Smooth muscle cell (in vitro differentiated cells): Measurements from ENCODE around the gene TUT1. TPM values are rescaled to one million over a fixed set of nuclear protein-coding genes. Genes with fewer than 3 reads are reported as not detected.

Experiments
- DNase-seq: peaks from one replicate; lab custom pipeline; 2025; ENCODE audit not compliant: unreplicated experiment; lab: John Stamatoyannopoulos, UW
- H2AFZ ChIP-seq: fragments of 200-600 bp; sonication (generic); 2 replicates; pipeline ENCODE4 v1.6.0; 2016; ENCODE audit warnings: antibody characterized with exemption, low read depth, mild to moderate bottlenecking
- H3F3A ChIP-seq: fragments of 200-600 bp; sonication (generic); 2 replicates; pipeline ENCODE4 v1.6.0; 2017; ENCODE audit warnings: antibody characterized with exemption, low read depth
- H3K27ac ChIP-seq: fragments of 200-600 bp; sonication (generic); 2 replicates; pipeline ENCODE4 v1.5.1; 2016; ENCODE audit warnings: low read depth, mild to moderate bottlenecking
- H3K27me3 ChIP-seq: fragments of 200-600 bp; sonication (generic); 2 replicates; pipeline ENCODE4 v1.6.1; 2016; ENCODE audit warnings: low read depth, mild to moderate bottlenecking
- H3K36me3 ChIP-seq: fragments of 200-600 bp; sonication (generic); 2 replicates; pipeline ENCODE4 v1.5.1; 2016; ENCODE audit warnings: low read depth
- H3K4me1 ChIP-seq: fragments of 200-600 bp; sonication (generic); 2 replicates; pipeline ENCODE4 v1.5.1; 2016; ENCODE audit warnings: low read depth
- H3K4me2 ChIP-seq: fragments of 200-600 bp; sonication (generic); 2 replicates; pipeline ENCODE4 v1.6.0; 2016; ENCODE audit warnings: mild to moderate bottlenecking
- H3K4me3 ChIP-seq: fragments of 200-600 bp; sonication (generic); 2 replicates; pipeline ENCODE4 v1.5.1; 2016; ENCODE audit warnings: mild to moderate bottlenecking
- H3K79me2 ChIP-seq: fragments of 200-600 bp; sonication (generic); 2 replicates; pipeline ENCODE4 v1.6.0; 2016; ENCODE audit warnings: low read depth, mild to moderate bottlenecking
- H3K9ac ChIP-seq: fragments of 200-600 bp; sonication (generic); 2 replicates; pipeline ENCODE4 v1.6.0; 2016; ENCODE audit warnings: low read depth
- H3K9me3 ChIP-seq: fragments of 200-600 bp; sonication (generic); replicated peaks from 2 replicates; pipeline ENCODE4 v1.5.1; 2016; ENCODE audit warnings: low read depth
- H4K20me1 ChIP-seq: fragments of 200-600 bp; sonication (generic); 2 replicates; pipeline ENCODE4 v1.6.0; 2016; ENCODE audit warnings: low read depth
- WGBS: methylation state at CpG from one replicate; pipeline ENCODE4 v1.1.7; 2016; ENCODE audit warnings: low lambda C conversion rate; 5-methylcytosine and 5-hydroxymethylcytosine counted together
- microRNA-seq: library from miRNA; unstranded; fragments of <30 nt; microRNA quantifications from one replicate; pipeline ENCODE4, GENCODE V29; 2016; ENCODE audit warnings: borderline number of aligned reads
- polyA plus RNA-seq: library from polyadenylated mRNA; unstranded; fragments of >200 nt; fragmentation: Nextera tagmentation; extraction: Ambion mirVana; gene quantifications from 2 replicates; pipeline ENCODE4 v1.2.1, GENCODE V29; 2016
- small RNA-seq: library from RNA; depleted of rRNA; stranded (forward); fragments of <200 nt; gene quantifications from one replicate; pipeline ENCODE3, GENCODE V24; 2014
- total RNA-seq: library from RNA; depleted of rRNA; stranded (reverse); fragments of >200 nt; gene quantifications from 2 replicates; pipeline ENCODE4 v1.2.3, GENCODE V29; 2014
- TF ChIP-seq, protein P1 (sequence below): fragments of 200-600 bp; sonication (generic); IDR thresholded peaks from 2 replicates; pipeline ENCODE4 v1.5.1; 2017; ENCODE audit warnings: borderline replicate concordance, mild to moderate bottlenecking, antibody characterized with exemption; ENCODE audit not compliant: insufficient read depth, poor library complexity, severe bottlenecking

TUT1 gene
- total and polyA plus RNA-seq, 2 experiments from 2014 or later, result 3.0 to 15.9 TPM

DNA sequence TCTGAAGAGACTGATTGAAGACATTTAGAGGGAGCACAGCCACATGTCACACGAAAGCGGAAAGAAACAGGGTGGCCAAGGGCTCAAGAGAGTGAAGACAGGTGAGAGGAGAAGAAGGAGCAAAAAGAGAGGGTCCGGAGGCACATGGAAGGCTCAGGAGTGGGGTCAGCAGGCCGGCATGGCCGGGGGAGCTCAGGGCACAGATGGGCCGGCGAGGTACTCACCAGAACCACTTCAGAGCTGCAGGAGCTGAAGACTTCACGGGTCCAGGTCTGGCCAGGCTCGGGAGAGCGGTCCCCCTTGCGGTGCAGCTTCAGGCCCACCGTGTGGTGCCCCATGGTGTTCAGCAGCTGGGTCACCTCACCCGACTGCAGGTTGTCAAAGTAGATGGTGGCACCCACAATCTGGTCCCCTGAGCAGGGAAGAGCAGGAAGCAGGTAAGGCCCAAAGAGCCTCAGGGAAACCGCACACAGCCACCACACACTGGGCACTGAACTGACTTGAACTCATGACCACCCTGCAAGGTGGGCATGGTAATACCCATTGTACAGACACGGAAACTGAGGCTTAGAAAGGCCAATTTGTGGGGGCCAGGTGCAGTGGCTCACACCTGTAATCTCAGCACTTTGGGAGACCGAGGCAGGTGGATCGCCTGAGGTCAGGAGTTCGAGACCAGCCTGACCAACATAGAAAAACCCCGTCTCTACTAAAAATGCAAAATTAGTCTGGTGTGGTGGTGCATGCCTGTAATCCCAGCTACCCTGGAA, 56.4 kb downstream of the TUT1 start:
- H3K9me3 ChIP-seq, result no peaks in the 10 kb centered on the region
- H2AFZ ChIP-seq, result no peak overlapping the region
- 98% methylated on average over 19 of the region's 19 CpGs for WGBS
- no peak overlapping the region for H3K27ac ChIP-seq
- H3K79me2 ChIP-seq, result peaks cover 83% of the 10 kb centered on the region
- no peak for DNase-seq
- no peaks in the 10 kb centered on the region for H3K27me3 ChIP-seq
- peaks cover 100% of the 10 kb centered on the region for H4K20me1 ChIP-seq
- peaks cover 6% of the 10 kb centered on the region for H3K4me1 ChIP-seq
- H3K4me3 ChIP-seq, result no peak overlapping the region
- peaks cover 9% of the 10 kb centered on the region for H3K36me3 ChIP-seq
- H3K4me2 ChIP-seq, result no peak overlapping the region
- H3K9ac ChIP-seq, result no peak overlapping the region
- H3F3A ChIP-seq, result peaks cover 6% of the 10 kb centered on the region
- TF ChIP-seq, protein P1, sequence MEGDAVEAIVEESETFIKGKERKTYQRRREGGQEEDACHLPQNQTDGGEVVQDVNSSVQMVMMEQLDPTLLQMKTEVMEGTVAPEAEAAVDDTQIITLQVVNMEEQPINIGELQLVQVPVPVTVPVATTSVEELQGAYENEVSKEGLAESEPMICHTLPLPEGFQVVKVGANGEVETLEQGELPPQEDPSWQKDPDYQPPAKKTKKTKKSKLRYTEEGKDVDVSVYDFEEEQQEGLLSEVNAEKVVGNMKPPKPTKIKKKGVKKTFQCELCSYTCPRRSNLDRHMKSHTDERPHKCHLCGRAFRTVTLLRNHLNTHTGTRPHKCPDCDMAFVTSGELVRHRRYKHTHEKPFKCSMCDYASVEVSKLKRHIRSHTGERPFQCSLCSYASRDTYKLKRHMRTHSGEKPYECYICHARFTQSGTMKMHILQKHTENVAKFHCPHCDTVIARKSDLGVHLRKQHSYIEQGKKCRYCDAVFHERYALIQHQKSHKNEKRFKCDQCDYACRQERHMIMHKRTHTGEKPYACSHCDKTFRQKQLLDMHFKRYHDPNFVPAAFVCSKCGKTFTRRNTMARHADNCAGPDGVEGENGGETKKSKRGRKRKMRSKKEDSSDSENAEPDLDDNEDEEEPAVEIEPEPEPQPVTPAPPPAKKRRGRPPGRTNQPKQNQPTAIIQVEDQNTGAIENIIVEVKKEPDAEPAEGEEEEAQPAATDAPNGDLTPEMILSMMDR, result no peak

- WGBS, result 97% methylated on average over 2 of the region's 2 CpGs
- Histone ChIP-seq H3K4me3 (no peak overlapping the region), H3K27ac (no peak overlapping the region), H3K36me3 (peaks cover 9% of the 10 kb centered on the region), H2AFZ (no peak overlapping the region), H3F3A (no peaks in the 10 kb centered on the region), H4K20me1 (peaks cover 100% of the 10 kb centered on the region), H3K79me2 (peaks cover 79% of the 10 kb centered on the region), H3K4me1 (no peaks in the 10 kb centered on the region), H3K9me3 (no peaks in the 10 kb centered on the region), H3K9ac (no peak overlapping the region), H3K4me2 (no peak overlapping the region), H3K27me3 (no peaks in the 10 kb centered on the region)
- TF ChIP-seq, protein P1, result no peak
- no peak for DNase-seq
Measured at GRCh38 chr11:62532096-62532495, 59.2 kb downstream of the TUT1 start.

Small RNA genes lying within 50 kb of the gene (microRNA-seq; reads per million reads assigned to microRNA genes)
- gene MIR6747, result 4.7 reads per million

Small RNA genes lying within 50 kb of the gene (small RNA-seq; reads per million reads assigned to genes)
- gene AP001458.1 (0.08 reads per million), gene EEF1G (not detected), gene MIR6747 (0.16 reads per million)

Other genes starting within 250 kb of the TUT1 start
- gene SCGB1A1, start 172.5 kb downstream of the TUT1 start, total RNA-seq, result not detected in 2 replicates
- gene SCGB1A1, start 172.5 kb downstream of the TUT1 start, polyA plus RNA-seq, result not detected in 2 replicates
- gene AHNAK, start 44.7 kb downstream of the TUT1 start, total RNA-seq, result 229 and 240 TPM in 2 replicates
- gene AHNAK, start 44.7 kb downstream of the TUT1 start, polyA plus RNA-seq, result 27.2 and 58.8 TPM in 2 replicates
- gene EEF1G, start 17.6 kb downstream of the TUT1 start, total RNA-seq, result 773 and 864 TPM in 2 replicates
- 433 and 463 TPM in 2 replicates for gene EEF1G, start 17.6 kb downstream of the TUT1 start, polyA plus RNA-seq
- 57.0 and 65.9 TPM in 2 replicates for gene MTA2, start 10.3 kb upstream of the TUT1 start, total RNA-seq
- gene MTA2, start 10.3 kb upstream of the TUT1 start, polyA plus RNA-seq, result 20.5 and 22.7 TPM in 2 replicates
- gene EML3, start 21.3 kb upstream of the TUT1 start, total RNA-seq, result 20.6 and 35.0 TPM in 2 replicates
- gene EML3, start 21.3 kb upstream of the TUT1 start, polyA plus RNA-seq, result 36.8 and 47.2 TPM in 2 replicates
- 0.63 and 4.0 TPM in 2 replicates for gene ROM1, start 21.7 kb upstream of the TUT1 start, total RNA-seq
- gene ROM1, start 21.7 kb upstream of the TUT1 start, polyA plus RNA-seq, result 0.91 and 1.4 TPM in 2 replicates
- gene B3GAT3, start 30.5 kb upstream of the TUT1 start, total RNA-seq, result 19.3 and 20.0 TPM in 2 replicates
- gene B3GAT3, start 30.5 kb upstream of the TUT1 start, polyA plus RNA-seq, result 66.9 and 73.8 TPM in 2 replicates
- gene GANAB, start 55.1 kb upstream of the TUT1 start, total RNA-seq, result 176 and 186 TPM in 2 replicates
- gene GANAB, start 55.1 kb upstream of the TUT1 start, polyA plus RNA-seq, result 194 and 225 TPM in 2 replicates
- 7.3 and 8.2 TPM in 2 replicates for gene INTS5, start 61.8 kb upstream of the TUT1 start, total RNA-seq
- 11.9 and 13.2 TPM in 2 replicates for gene INTS5, start 61.8 kb upstream of the TUT1 start, polyA plus RNA-seq
- 54.4 and 68.4 TPM in 2 replicates for gene C11orf98, start 73.7 kb upstream of the TUT1 start, total RNA-seq
- gene C11orf98, start 73.7 kb upstream of the TUT1 start, polyA plus RNA-seq, result 101 and 114 TPM in 2 replicates
- gene CSKMT, start 73.8 kb upstream of the TUT1 start, total RNA-seq, result 1.3 and 4.9 TPM in 2 replicates
- gene CSKMT, start 73.8 kb upstream of the TUT1 start, polyA plus RNA-seq, result 1.4 and 9.8 TPM in 2 replicates
- gene UQCC3, start 80.2 kb upstream of the TUT1 start, total RNA-seq, result 5.5 and 7.7 TPM in 2 replicates
- 14.4 and 16.7 TPM in 2 replicates for gene UQCC3, start 80.2 kb upstream of the TUT1 start, polyA plus RNA-seq
- gene LBHD1, start 80.7 kb upstream of the TUT1 start, total RNA-seq, result 1.5 and 5.6 TPM in 2 replicates
- 3.9 and 7.7 TPM in 2 replicates for gene LBHD1, start 80.7 kb upstream of the TUT1 start, polyA plus RNA-seq
- 52.2 and 58.1 TPM in 2 replicates for gene UBXN1, start 87.5 kb upstream of the TUT1 start, total RNA-seq
- 73.5 and 78.4 TPM in 2 replicates for gene UBXN1, start 87.5 kb upstream of the TUT1 start, polyA plus RNA-seq
- 0.76 and 1.3 TPM in 2 replicates for gene LRRN4CL, start 98.0 kb upstream of the TUT1 start, total RNA-seq
- not detected in 2 replicates for gene LRRN4CL, start 98.0 kb upstream of the TUT1 start, polyA plus RNA-seq
- gene BSCL2, start 115.9 kb upstream of the TUT1 start, total RNA-seq, result 76.4 and 79.7 TPM in 2 replicates
- 115 and 123 TPM in 2 replicates for gene BSCL2, start 115.9 kb upstream of the TUT1 start, polyA plus RNA-seq
- 0.18 TPM in 1 of 2 replicates, not detected in the other for gene GNG3, start 116.2 kb upstream of the TUT1 start, total RNA-seq
- gene GNG3, start 116.2 kb upstream of the TUT1 start, polyA plus RNA-seq, result 0.18 and 1.2 TPM in 2 replicates
- gene HNRNPUL2, start 135.9 kb upstream of the TUT1 start, total RNA-seq, result 14.3 and 19.4 TPM in 2 replicates
- 3.6 and 4.5 TPM in 2 replicates for gene HNRNPUL2, start 135.9 kb upstream of the TUT1 start, polyA plus RNA-seq
- gene TTC9C, start 137.0 kb upstream of the TUT1 start, total RNA-seq, result 20.1 and 53.0 TPM in 2 replicates
- 46.9 and 49.3 TPM in 2 replicates for gene TTC9C, start 137.0 kb upstream of the TUT1 start, polyA plus RNA-seq
- 3.3 TPM in 2 replicates for gene ZBTB3, start 162.6 kb upstream of the TUT1 start, total RNA-seq
- 2.9 and 3.6 TPM in 2 replicates for gene ZBTB3, start 162.6 kb upstream of the TUT1 start, polyA plus RNA-seq
- 147 and 197 TPM in 2 replicates for gene POLR2G, start 170.1 kb upstream of the TUT1 start, total RNA-seq
- 192 and 220 TPM in 2 replicates for gene POLR2G, start 170.1 kb upstream of the TUT1 start, polyA plus RNA-seq
- 10.5 and 11.9 TPM in 2 replicates for gene TAF6L, start 179.9 kb upstream of the TUT1 start, total RNA-seq
- 18.6 and 27.2 TPM in 2 replicates for gene TAF6L, start 179.9 kb upstream of the TUT1 start, polyA plus RNA-seq
- 96.0 and 103 TPM in 2 replicates for gene TMEM179B, start 195.9 kb upstream of the TUT1 start, total RNA-seq
- gene TMEM179B, start 195.9 kb upstream of the TUT1 start, polyA plus RNA-seq, result 113 and 125 TPM in 2 replicates
- 43.2 and 47.8 TPM in 2 replicates for gene TMEM223, start 200.5 kb upstream of the TUT1 start, total RNA-seq
- 40.8 and 46.8 TPM in 2 replicates for gene TMEM223, start 200.5 kb upstream of the TUT1 start, polyA plus RNA-seq
- gene NXF1, start 213.9 kb upstream of the TUT1 start, total RNA-seq, result 33.4 and 35.4 TPM in 2 replicates
- gene NXF1, start 213.9 kb upstream of the TUT1 start, polyA plus RNA-seq, result 46.5 and 78.8 TPM in 2 replicates
- gene STX5, start 240.5 kb upstream of the TUT1 start, total RNA-seq, result 44.6 and 52.6 TPM in 2 replicates
- gene STX5, start 240.5 kb upstream of the TUT1 start, polyA plus RNA-seq, result 67.9 and 69.0 TPM in 2 replicates
- gene TEX54, start 241.3 kb upstream of the TUT1 start, total RNA-seq, result not detected in 2 replicates
- gene TEX54, start 241.3 kb upstream of the TUT1 start, polyA plus RNA-seq, result 1.4 and 3.1 TPM in 2 replicates
- gene WDR74, start 248.1 kb upstream of the TUT1 start, total RNA-seq, result 19.3 and 36.6 TPM in 2 replicates
- gene WDR74, start 248.1 kb upstream of the TUT1 start, polyA plus RNA-seq, result 41.3 and 46.1 TPM in 2 replicates